ENCODE measurements around the gene SYNGR1.

The SYNGR1 gene

DNA sequence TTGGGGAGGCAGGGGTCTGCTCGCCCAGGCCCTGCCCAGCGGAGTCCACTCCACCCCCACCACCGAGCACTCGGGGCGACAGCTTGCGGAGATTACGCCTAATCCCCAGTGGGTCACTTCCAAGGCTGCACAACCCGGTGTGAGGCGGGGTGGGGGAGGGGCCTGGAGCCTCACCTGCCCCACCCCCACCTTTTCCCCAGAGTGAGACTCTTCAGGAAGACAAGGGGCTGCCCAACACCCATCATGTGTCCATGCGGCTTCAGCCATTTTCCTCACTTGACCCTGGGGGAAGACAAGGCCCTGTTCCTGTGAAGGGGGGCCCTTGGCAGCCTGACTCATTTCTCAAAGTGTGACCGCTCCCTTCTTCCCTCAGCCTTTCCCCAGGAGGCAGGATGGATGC is 12.5 kb downstream of the SYNGR1 start:
- Histone ChIP-seq H3K27ac (no peak overlapping the region), H3K79me2 (ENCODE audit: insufficient read depth, low read depth) (no peaks in the 10 kb centered on the region), H3K4me3 (IDR thresholded peaks at IDR 0.05; ENCODE audit: insufficient read depth, low read depth, low read length) (no peak overlapping the region), H2AFZ (ENCODE audit: low read depth) (no peak overlapping the region), H4K20me1 (ENCODE audit: insufficient read depth) (no peaks in the 10 kb centered on the region), H3K36me3 (ENCODE audit: insufficient read depth) (no peaks in the 10 kb centered on the region), H3K4me1 (ENCODE audit: low read depth, poor library complexity, severe bottlenecking) (no peaks in the 10 kb centered on the region), H3K4me2 (no peak overlapping the region), H3K9ac (no peak overlapping the region), H3K27me3 (ENCODE audit: insufficient read depth, low read depth) (no peaks in the 10 kb centered on the region)
- no peak for TF ChIP-seq CTCF (conservative IDR thresholded peaks at IDR 0.05; ENCODE audit: low read depth, low read length)

DNA sequence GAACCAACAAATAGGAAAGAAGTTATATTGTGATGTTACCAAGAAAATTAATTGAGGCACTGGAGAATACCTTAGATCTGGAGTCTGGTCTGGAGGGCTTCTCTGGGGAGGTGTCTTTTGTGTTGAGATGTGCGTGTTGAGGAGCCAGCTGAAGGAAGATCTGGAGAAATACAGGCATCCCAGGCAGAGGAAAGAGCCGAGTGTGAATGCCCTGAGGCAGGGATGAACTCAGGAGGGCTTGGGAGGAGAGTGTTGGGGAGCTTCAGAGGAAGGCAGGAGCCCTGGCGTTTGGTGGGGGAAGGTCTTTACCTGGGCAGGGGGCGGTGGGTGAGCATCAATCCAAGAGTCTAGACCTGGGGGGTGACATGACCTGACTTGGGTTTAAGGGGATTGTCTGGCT is 13.1 kb downstream of the SYNGR1 start:
- H2AFZ ChIP-seq (ENCODE audit: low read depth) = no peak overlapping the region
- no peak overlapping the region for H3K9ac ChIP-seq
- H4K20me1 ChIP-seq (ENCODE audit: insufficient read depth) = no peaks in the 10 kb centered on the region
- no peaks in the 10 kb centered on the region for H3K27me3 ChIP-seq (ENCODE audit: insufficient read depth, low read depth)
- no peaks in the 10 kb centered on the region for H3K4me1 ChIP-seq (ENCODE audit: low read depth, poor library complexity, severe bottlenecking)
- no peaks in the 10 kb centered on the region for H3K36me3 ChIP-seq (ENCODE audit: insufficient read depth)
- H3K4me3 ChIP-seq (IDR thresholded peaks at IDR 0.05; ENCODE audit: insufficient read depth, low read depth, low read length) = no peak overlapping the region
- H3K4me2 ChIP-seq = no peak overlapping the region
- no peak for TF ChIP-seq CTCF (conservative IDR thresholded peaks at IDR 0.05; ENCODE audit: low read depth, low read length)
- H3K27ac ChIP-seq = no peak overlapping the region
- no peaks in the 10 kb centered on the region for H3K79me2 ChIP-seq (ENCODE audit: insufficient read depth, low read depth)

DNA sequence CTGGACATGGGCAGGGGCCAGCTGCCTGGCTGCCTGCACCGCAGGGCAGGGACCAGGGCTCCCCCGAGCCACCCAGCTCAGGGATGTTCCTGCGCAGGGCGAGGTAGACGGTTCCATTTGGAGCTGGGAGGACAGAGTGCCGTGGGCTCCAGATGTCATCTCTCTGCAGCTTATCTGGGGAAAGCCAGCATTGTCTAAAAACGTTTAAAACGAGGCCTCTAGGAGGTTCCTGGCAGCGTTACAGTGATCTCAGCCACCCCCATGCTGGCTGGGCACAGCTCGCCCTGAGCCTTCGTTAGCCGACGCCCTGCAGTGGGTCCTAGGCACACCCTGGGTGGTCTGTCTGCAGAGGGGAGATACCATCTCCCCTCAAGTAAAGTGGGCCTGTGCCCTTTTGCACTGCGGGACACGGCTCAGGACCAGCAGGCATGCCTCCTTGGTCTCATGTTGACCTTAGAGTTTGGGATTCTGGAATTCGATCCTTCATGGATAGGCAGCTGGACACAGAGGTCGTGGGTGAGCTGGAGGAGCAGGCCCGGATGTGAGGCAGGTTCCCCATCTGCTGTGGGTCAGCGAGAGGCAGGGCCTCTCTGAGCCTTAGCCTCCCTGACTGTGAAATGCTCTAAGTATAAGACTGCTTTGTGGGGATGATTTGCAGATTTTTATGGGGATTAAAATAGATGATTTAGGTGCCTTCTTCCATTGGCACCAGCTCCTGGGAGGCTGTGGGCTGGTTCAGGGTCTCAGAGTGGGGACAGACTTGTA is 14.1 kb downstream of the SYNGR1 start:
- H3K4me1 ChIP-seq (ENCODE audit: low read depth, poor library complexity, severe bottlenecking) = no peaks in the 10 kb centered on the region
- H2AFZ ChIP-seq (ENCODE audit: low read depth) = no peak overlapping the region
- H3K27me3 ChIP-seq (ENCODE audit: insufficient read depth, low read depth) = no peaks in the 10 kb centered on the region
- no peak for TF ChIP-seq CTCF (conservative IDR thresholded peaks at IDR 0.05; ENCODE audit: low read depth, low read length)
- H4K20me1 ChIP-seq (ENCODE audit: insufficient read depth) = no peaks in the 10 kb centered on the region
- H3K4me3 ChIP-seq (IDR thresholded peaks at IDR 0.05; ENCODE audit: insufficient read depth, low read depth, low read length) = no peak overlapping the region
- no peak overlapping the region for H3K9ac ChIP-seq
- H3K27ac ChIP-seq = no peak overlapping the region
- no peak overlapping the region for H3K4me2 ChIP-seq
- no peaks in the 10 kb centered on the region for H3K79me2 ChIP-seq (ENCODE audit: insufficient read depth, low read depth)
- no peaks in the 10 kb centered on the region for H3K36me3 ChIP-seq (ENCODE audit: insufficient read depth)

- H3K4me3 ChIP-seq (IDR thresholded peaks at IDR 0.05; ENCODE audit: insufficient read depth, low read depth, low read length) = no peak overlapping the region
- no peaks in the 10 kb centered on the region for H3K4me1 ChIP-seq (ENCODE audit: low read depth, poor library complexity, severe bottlenecking)
- H3K36me3 ChIP-seq (ENCODE audit: insufficient read depth) = no peaks in the 10 kb centered on the region
- no peak overlapping the region for H3K4me2 ChIP-seq
- H2AFZ ChIP-seq (ENCODE audit: low read depth) = no peak overlapping the region
- no peaks in the 10 kb centered on the region for H3K79me2 ChIP-seq (ENCODE audit: insufficient read depth, low read depth)
- H3K27ac ChIP-seq = no peak overlapping the region
- TF ChIP-seq CTCF (conservative IDR thresholded peaks at IDR 0.05; ENCODE audit: low read depth, low read length) = no peak
- H3K27me3 ChIP-seq (ENCODE audit: insufficient read depth, low read depth) = no peaks in the 10 kb centered on the region
- H3K9ac ChIP-seq = no peak overlapping the region
- no peaks in the 10 kb centered on the region for H4K20me1 ChIP-seq (ENCODE audit: insufficient read depth)
Observed at GRCh38 chr22:39364714-39365491, 15.1 kb downstream of the SYNGR1 start.

All from KMS-11 (cell line).